ENCODE results near the gene KIZ. TPM values are rescaled to one million over a fixed set of nuclear protein-coding genes. Genes with fewer than 3 reads are reported as not detected.

Gene KIZ
- total RNA-seq, 1 experiment from 2014 or later, result 43.6 TPM

GRCh38 chr20:21118138-21118537, 7.7 kb upstream of the KIZ start (continued):
- TF ChIP-seq ATF1 (CRISPR knock-in tag; IDR thresholded peaks at IDR 0.05), result no peak
- no peak for TF ChIP-seq HMGA2 (CRISPR knock-in tag; IDR thresholded peaks at IDR 0.05)
- TF ChIP-seq GTF2I (CRISPR knock-in tag; conservative IDR thresholded peaks at IDR 0.05), result no peak
- no peak for TF ChIP-seq RELA (CRISPR knock-in tag; IDR thresholded peaks at IDR 0.05; ENCODE audit: borderline replicate concordance)
- no peak for TF ChIP-seq FOXK1 (CRISPR knock-in tag; IDR thresholded peaks at IDR 0.05)
- TF ChIP-seq ZNF396 (CRISPR knock-in tag; IDR thresholded peaks at IDR 0.05; ENCODE audit: borderline replicate concordance), result no peak
- no peak for TF ChIP-seq ZNF423 (CRISPR knock-in tag; IDR thresholded peaks at IDR 0.05)
- TF ChIP-seq TCF7 (CRISPR knock-in tag; IDR thresholded peaks at IDR 0.05; ENCODE audit: low read depth), result no peak

- Mint-ChIP-seq H3K4me3 (no peak overlapping the region), H3K36me3 (no peaks in the 10 kb centered on the region), H3K9me3 (peaks cover 6% of the 10 kb centered on the region), H3K27ac (no peak overlapping the region), H3K27me3 (ENCODE audit: low read depth) (no peaks in the 10 kb centered on the region), H3K4me1 (no peaks in the 10 kb centered on the region)
- TF ChIP-seq JAZF1 (CRISPR knock-in tag; IDR thresholded peaks at IDR 0.05), result no peak
- TF ChIP-seq IRF2 (CRISPR knock-in tag; IDR thresholded peaks at IDR 0.05; ENCODE audit: borderline replicate concordance, low read depth), result no peak
- no peak for TF ChIP-seq GRHL2 (CRISPR knock-in tag; IDR thresholded peaks at IDR 0.05; ENCODE audit: insufficient replicate concordance, severe bottlenecking)
- no peak for TF ChIP-seq SMAD4 (CRISPR knock-in tag; IDR thresholded peaks at IDR 0.05)
- TF ChIP-seq JUN (CRISPR knock-in tag; IDR thresholded peaks at IDR 0.05), result no peak
- TF ChIP-seq GABPB1 (CRISPR knock-in tag; IDR thresholded peaks at IDR 0.05), result no peak
- TF ChIP-seq ZNF396 (CRISPR knock-in tag; IDR thresholded peaks at IDR 0.05; ENCODE audit: borderline replicate concordance), result no peak
- TF ChIP-seq FOXJ3 (CRISPR knock-in tag; IDR thresholded peaks at IDR 0.05; ENCODE audit: borderline replicate concordance), result no peak
- TF ChIP-seq MAX (CRISPR knock-in tag; IDR thresholded peaks at IDR 0.05), result no peak
- TF ChIP-seq TEAD1 (CRISPR knock-in tag; IDR thresholded peaks at IDR 0.05), result no peak
- no peak for TF ChIP-seq SP1 (CRISPR knock-in tag; conservative IDR thresholded peaks at IDR 0.05)
- no peak for TF ChIP-seq CREB1 (CRISPR knock-in tag; IDR thresholded peaks at IDR 0.05)
- no peak for TF ChIP-seq HMGXB4 (CRISPR knock-in tag; IDR thresholded peaks at IDR 0.05)
- TF ChIP-seq MXD4 (CRISPR knock-in tag; IDR thresholded peaks at IDR 0.05; ENCODE audit: borderline replicate concordance), result no peak
- no peak for TF ChIP-seq NFYB (CRISPR knock-in tag; conservative IDR thresholded peaks at IDR 0.05; ENCODE audit: low read depth)
- no peak for TF ChIP-seq SMAD3 (CRISPR knock-in tag; IDR thresholded peaks at IDR 0.05; ENCODE audit: borderline replicate concordance)
- TF ChIP-seq RELA (CRISPR knock-in tag; IDR thresholded peaks at IDR 0.05; ENCODE audit: borderline replicate concordance), result no peak
- TF ChIP-seq TCF7 (CRISPR knock-in tag; IDR thresholded peaks at IDR 0.05; ENCODE audit: low read depth), result no peak
- ATAC-seq (no peak), DNase-seq (ENCODE audit: low spot score) (no peak)
- ChIA-PET POLR2A (interaction anchor here (0.6 kb wide), 1 partner anchor 63 kb away, joined by 7 read pairs; no protein-coding TSS in a partner anchor), CTCF (interaction anchor here (0.7 kb wide), 2 partner anchors 32 to 1373 kb away, joined by 4 read pairs; no protein-coding TSS in a partner anchor)
These were observed 7.1 kb upstream of the KIZ start for GRCh38 chr20:21118782-21119181.

GRCh38 chr20:21124190-21124589, 1.7 kb upstream of the KIZ start:
- H3K36me3 Mint-ChIP-seq, result no peaks in the 10 kb centered on the region
- POLR2A ChIA-PET, result no interaction called here
- peaks cover 30% of the 10 kb centered on the region for H3K4me1 Mint-ChIP-seq
- DNase-seq (ENCODE audit: low spot score) (no peak), ATAC-seq (no peak)
- H3K27ac Mint-ChIP-seq, result no peak overlapping the region
- peaks cover 6% of the 10 kb centered on the region for H3K9me3 Mint-ChIP-seq
- H3K4me3 Mint-ChIP-seq, result no peak overlapping the region
- CTCF ChIA-PET, result no interaction called here
- H3K27me3 Mint-ChIP-seq (ENCODE audit: low read depth), result peaks cover 2% of the 10 kb centered on the region
- TF ChIP-seq KAT7 (CRISPR knock-in tag; IDR thresholded peaks at IDR 0.05; ENCODE audit: borderline replicate concordance) (no peak), JAZF1 (CRISPR knock-in tag; IDR thresholded peaks at IDR 0.05) (no peak), SOX15 (CRISPR knock-in tag; IDR thresholded peaks at IDR 0.05) (no peak), MYBL2 (CRISPR knock-in tag; IDR thresholded peaks at IDR 0.05) (no peak), CBFB (CRISPR knock-in tag; IDR thresholded peaks at IDR 0.05; ENCODE audit: low read depth) (no peak), ATF1 (CRISPR knock-in tag; IDR thresholded peaks at IDR 0.05) (no peak), TCF7 (CRISPR knock-in tag; IDR thresholded peaks at IDR 0.05; ENCODE audit: low read depth) (no peak), RORB (CRISPR knock-in tag; IDR thresholded peaks at IDR 0.05) (no peak), OVOL2 (CRISPR knock-in tag; IDR thresholded peaks at IDR 0.05; ENCODE audit: borderline replicate concordance) (no peak), CREM (CRISPR knock-in tag; IDR thresholded peaks at IDR 0.05) (no peak), SMAD4 (CRISPR knock-in tag; IDR thresholded peaks at IDR 0.05) (no peak), MLX (CRISPR knock-in tag; IDR thresholded peaks at IDR 0.05) (no peak), NFYB (CRISPR knock-in tag; conservative IDR thresholded peaks at IDR 0.05; ENCODE audit: low read depth) (no peak), HMGXB4 (CRISPR knock-in tag; IDR thresholded peaks at IDR 0.05) (no peak)
